GM23338 (cell line): ENCODE data around the gene KRT75. TPM values are rescaled to one million over a fixed set of nuclear protein-coding genes. Genes with fewer than 3 reads are reported as not detected.

Experiments used
- ATAC-seq: fragments of 200-7000 bp; cut with Tn5 transposase; 3 replicates; pipeline ENCODE4 v1.9.1; 2020
- DNase-seq: peaks from one replicate; pipeline ENCODE4 v3.0.0-alpha.2; 2015; ENCODE audit warnings: low spot score
- H2AFZ ChIP-seq: fragments of 200-600 bp; sonication (generic); 2 replicates; pipeline ENCODE4 v1.8.0; 2016; ENCODE audit warnings: antibody characterized with exemption, mild to moderate bottlenecking, moderate library complexity
- H3F3A ChIP-seq: fragments of 200-600 bp; sonication (generic); replicated peaks from 2 replicates; pipeline ENCODE4 v1.8.0; 2017; ENCODE audit warnings: antibody characterized with exemption, mixed run types, low read depth
- H3K27ac ChIP-seq: fragments of 200-600 bp; sonication (generic); 2 replicates; pipeline ENCODE4 v1.6.1; 2016; ENCODE audit warnings: low read depth
- H3K27me3 ChIP-seq: fragments of 200-600 bp; sonication (generic); 2 replicates; pipeline ENCODE4 v1.8.0; 2016; ENCODE audit warnings: mild to moderate bottlenecking, mixed run types, moderate library complexity; ENCODE audit not compliant: insufficient read depth
- H3K36me3 ChIP-seq: fragments of 200-600 bp; sonication (generic); 2 replicates; pipeline ENCODE4 v1.8.0; 2016; ENCODE audit warnings: mild to moderate bottlenecking; ENCODE audit not compliant: insufficient read depth
- H3K4me1 ChIP-seq: fragments of 200-600 bp; sonication (generic); 2 replicates; pipeline ENCODE4 v1.8.0; 2016; ENCODE audit warnings: mild to moderate bottlenecking, moderate library complexity; ENCODE audit not compliant: insufficient read depth
- H3K4me2 ChIP-seq: fragments of 200-600 bp; sonication (generic); 2 replicates; pipeline ENCODE4 v1.7.1; 2017; ENCODE audit warnings: mixed run types
- H3K4me3 ChIP-seq: fragments of 200-600 bp; sonication (generic); 2 replicates; pipeline ENCODE4 v1.6.1; 2016; ENCODE audit warnings: mixed run types
- H3K79me2 ChIP-seq: fragments of 200-600 bp; sonication (generic); replicated peaks from 2 replicates; pipeline ENCODE4 v1.8.0; 2017; ENCODE audit warnings: mild to moderate bottlenecking; ENCODE audit not compliant: insufficient read depth
- H3K9me2 ChIP-seq: fragments of 200-600 bp; sonication (generic); 2 replicates; pipeline ENCODE4 v1.8.0; 2017; ENCODE audit not compliant: insufficient read depth
- H4K20me1 ChIP-seq: fragments of 200-600 bp; sonication (generic); replicated peaks from 2 replicates; pipeline ENCODE4 v1.8.0; 2017; ENCODE audit warnings: mild to moderate bottlenecking; ENCODE audit not compliant: insufficient read depth
- H3K27ac Mint-ChIP-seq: 2 replicates; pipeline ENCODE4 v1.8.0; 2020; ENCODE audit warnings: inconsistent platforms, mild to moderate bottlenecking, moderate library complexity, mixed read lengths
- H3K27me3 Mint-ChIP-seq: 3 replicates; pipeline ENCODE4 v1.8.0; 2022; ENCODE audit warnings: low read depth, mild to moderate bottlenecking, moderate library complexity, mixed read lengths, inconsistent platforms; ENCODE audit not compliant: insufficient read depth, poor library complexity
- H3K36me3 Mint-ChIP-seq: 3 replicates; pipeline ENCODE4 v1.8.0; 2021; ENCODE audit warnings: low read depth, mild to moderate bottlenecking, inconsistent platforms, moderate library complexity, mixed read lengths
- H3K4me1 Mint-ChIP-seq: 3 replicates; pipeline ENCODE4 v1.8.0; 2020; ENCODE audit warnings: mild to moderate bottlenecking, inconsistent platforms, mixed read lengths
- H3K4me3 Mint-ChIP-seq: 3 replicates; pipeline ENCODE4 v1.8.0; 2021; ENCODE audit warnings: moderate library complexity, mild to moderate bottlenecking, inconsistent platforms, mixed read lengths
- H3K9me3 Mint-ChIP-seq: 3 replicates; pipeline ENCODE4 v1.8.0; 2020; ENCODE audit warnings: moderate library complexity, mild to moderate bottlenecking, inconsistent platforms, mixed read lengths
- ETS1 ChIP-seq: IDR thresholded peaks from 2 replicates; pipeline ENCODE4 v1.6.1; 2016; ENCODE audit warnings: antibody characterized with exemption
- EZH2 ChIP-seq: fragments of 200-600 bp; sonication (generic); IDR thresholded peaks from one replicate; pipeline ENCODE4 v1.8.0; 2017; ENCODE audit warnings: antibody characterized with exemption, mild to moderate bottlenecking, low read depth; ENCODE audit not compliant: unreplicated experiment
- JUNB ChIP-seq: IDR thresholded peaks from one replicate; pipeline ENCODE4 v1.6.1; 2016; ENCODE audit warnings: antibody characterized with exemption; ENCODE audit not compliant: unreplicated experiment
- NANOG ChIP-seq: IDR thresholded peaks from 2 replicates; pipeline ENCODE4 v1.6.1; 2016; ENCODE audit warnings: antibody characterized with exemption, borderline replicate concordance
- STAT1 ChIP-seq: IDR thresholded peaks from one replicate; pipeline ENCODE4 v1.6.1; 2016; ENCODE audit warnings: antibody characterized with exemption; ENCODE audit not compliant: unreplicated experiment
- ZNF331 ChIP-seq: fragments of 250-450 bp; sonication (Bioruptor Pico); IDR thresholded peaks from 2 replicates; pipeline ENCODE4 v1.5.0; 2020; ENCODE audit warnings: low read depth, mild to moderate bottlenecking, moderate library complexity
- polyA plus RNA-seq: library from polyadenylated mRNA; unstranded; fragments of >200 nt; fragmentation: Nextera tagmentation; extraction: Ambion mirVana; gene quantifications from 2 replicates; pipeline ENCODE4 v1.2.1, GENCODE V29; 2016
- total RNA-seq: library from RNA; depleted of rRNA; stranded (reverse); fragments of >200 nt; shearing (Covaris generic); gene quantifications from 2 replicates; pipeline ENCODE4 v1.2.3, GENCODE V29; 2014
- TF ChIP-seq, protein P1 (sequence below), 2 experiments: fragments of 200-600 bp in 1 of 2; sonication (generic) in 1 of 2; conservative IDR thresholded peaks; 2 replicates each; pipeline versions ENCODE4 v1.5.1 to v1.6.1; 2016 to 2017; ENCODE audit warnings: antibody characterized with exemption in 2 of 2, low read depth in 2 of 2, mild to moderate bottlenecking in 2 of 2, moderate library complexity in 1 of 2
- TF ChIP-seq, protein P2 (sequence below): fragments of 250-450 bp; sonication (Bioruptor Pico); IDR thresholded peaks from 2 replicates; pipeline ENCODE4 v1.5.0; 2020; ENCODE audit warnings: mild to moderate bottlenecking, moderate library complexity

Gene KRT75
- total and polyA plus RNA-seq, 2 experiments from 2014 or later: not detected

- H3K4me1 ChIP-seq: no peaks in the 10 kb centered on the region
- H3K27me3 ChIP-seq: no peaks in the 10 kb centered on the region
- H3K27ac ChIP-seq: no peak overlapping the region
- no peak overlapping the region for H2AFZ ChIP-seq
- Mint-ChIP-seq H3K36me3 (no peaks in the 10 kb centered on the region), H3K27me3 (peaks cover 3% of the 10 kb centered on the region), H3K4me3 (no peak overlapping the region), H3K27ac (no peak overlapping the region), H3K4me1 (peaks cover 4% of the 10 kb centered on the region), H3K9me3 (no peaks in the 10 kb centered on the region; the same call in 1 of the 3 replicates)
- H4K20me1 ChIP-seq: no peaks in the 10 kb centered on the region
- H3K79me2 ChIP-seq: no peaks in the 10 kb centered on the region
- no peak for TF ChIP-seq ZNF331
- no peak for TF ChIP-seq JUNB
- TF ChIP-seq EZH2: no peak
- no peak for TF ChIP-seq ETS1
- TF ChIP-seq, protein P1, sequence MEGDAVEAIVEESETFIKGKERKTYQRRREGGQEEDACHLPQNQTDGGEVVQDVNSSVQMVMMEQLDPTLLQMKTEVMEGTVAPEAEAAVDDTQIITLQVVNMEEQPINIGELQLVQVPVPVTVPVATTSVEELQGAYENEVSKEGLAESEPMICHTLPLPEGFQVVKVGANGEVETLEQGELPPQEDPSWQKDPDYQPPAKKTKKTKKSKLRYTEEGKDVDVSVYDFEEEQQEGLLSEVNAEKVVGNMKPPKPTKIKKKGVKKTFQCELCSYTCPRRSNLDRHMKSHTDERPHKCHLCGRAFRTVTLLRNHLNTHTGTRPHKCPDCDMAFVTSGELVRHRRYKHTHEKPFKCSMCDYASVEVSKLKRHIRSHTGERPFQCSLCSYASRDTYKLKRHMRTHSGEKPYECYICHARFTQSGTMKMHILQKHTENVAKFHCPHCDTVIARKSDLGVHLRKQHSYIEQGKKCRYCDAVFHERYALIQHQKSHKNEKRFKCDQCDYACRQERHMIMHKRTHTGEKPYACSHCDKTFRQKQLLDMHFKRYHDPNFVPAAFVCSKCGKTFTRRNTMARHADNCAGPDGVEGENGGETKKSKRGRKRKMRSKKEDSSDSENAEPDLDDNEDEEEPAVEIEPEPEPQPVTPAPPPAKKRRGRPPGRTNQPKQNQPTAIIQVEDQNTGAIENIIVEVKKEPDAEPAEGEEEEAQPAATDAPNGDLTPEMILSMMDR (conservative IDR thresholded peaks at IDR 0.05; ENCODE audit: low read depth in 2 of 2): no peak
- TF ChIP-seq STAT1: no peak
- no peak for TF ChIP-seq NANOG
- TF ChIP-seq, protein P2, sequence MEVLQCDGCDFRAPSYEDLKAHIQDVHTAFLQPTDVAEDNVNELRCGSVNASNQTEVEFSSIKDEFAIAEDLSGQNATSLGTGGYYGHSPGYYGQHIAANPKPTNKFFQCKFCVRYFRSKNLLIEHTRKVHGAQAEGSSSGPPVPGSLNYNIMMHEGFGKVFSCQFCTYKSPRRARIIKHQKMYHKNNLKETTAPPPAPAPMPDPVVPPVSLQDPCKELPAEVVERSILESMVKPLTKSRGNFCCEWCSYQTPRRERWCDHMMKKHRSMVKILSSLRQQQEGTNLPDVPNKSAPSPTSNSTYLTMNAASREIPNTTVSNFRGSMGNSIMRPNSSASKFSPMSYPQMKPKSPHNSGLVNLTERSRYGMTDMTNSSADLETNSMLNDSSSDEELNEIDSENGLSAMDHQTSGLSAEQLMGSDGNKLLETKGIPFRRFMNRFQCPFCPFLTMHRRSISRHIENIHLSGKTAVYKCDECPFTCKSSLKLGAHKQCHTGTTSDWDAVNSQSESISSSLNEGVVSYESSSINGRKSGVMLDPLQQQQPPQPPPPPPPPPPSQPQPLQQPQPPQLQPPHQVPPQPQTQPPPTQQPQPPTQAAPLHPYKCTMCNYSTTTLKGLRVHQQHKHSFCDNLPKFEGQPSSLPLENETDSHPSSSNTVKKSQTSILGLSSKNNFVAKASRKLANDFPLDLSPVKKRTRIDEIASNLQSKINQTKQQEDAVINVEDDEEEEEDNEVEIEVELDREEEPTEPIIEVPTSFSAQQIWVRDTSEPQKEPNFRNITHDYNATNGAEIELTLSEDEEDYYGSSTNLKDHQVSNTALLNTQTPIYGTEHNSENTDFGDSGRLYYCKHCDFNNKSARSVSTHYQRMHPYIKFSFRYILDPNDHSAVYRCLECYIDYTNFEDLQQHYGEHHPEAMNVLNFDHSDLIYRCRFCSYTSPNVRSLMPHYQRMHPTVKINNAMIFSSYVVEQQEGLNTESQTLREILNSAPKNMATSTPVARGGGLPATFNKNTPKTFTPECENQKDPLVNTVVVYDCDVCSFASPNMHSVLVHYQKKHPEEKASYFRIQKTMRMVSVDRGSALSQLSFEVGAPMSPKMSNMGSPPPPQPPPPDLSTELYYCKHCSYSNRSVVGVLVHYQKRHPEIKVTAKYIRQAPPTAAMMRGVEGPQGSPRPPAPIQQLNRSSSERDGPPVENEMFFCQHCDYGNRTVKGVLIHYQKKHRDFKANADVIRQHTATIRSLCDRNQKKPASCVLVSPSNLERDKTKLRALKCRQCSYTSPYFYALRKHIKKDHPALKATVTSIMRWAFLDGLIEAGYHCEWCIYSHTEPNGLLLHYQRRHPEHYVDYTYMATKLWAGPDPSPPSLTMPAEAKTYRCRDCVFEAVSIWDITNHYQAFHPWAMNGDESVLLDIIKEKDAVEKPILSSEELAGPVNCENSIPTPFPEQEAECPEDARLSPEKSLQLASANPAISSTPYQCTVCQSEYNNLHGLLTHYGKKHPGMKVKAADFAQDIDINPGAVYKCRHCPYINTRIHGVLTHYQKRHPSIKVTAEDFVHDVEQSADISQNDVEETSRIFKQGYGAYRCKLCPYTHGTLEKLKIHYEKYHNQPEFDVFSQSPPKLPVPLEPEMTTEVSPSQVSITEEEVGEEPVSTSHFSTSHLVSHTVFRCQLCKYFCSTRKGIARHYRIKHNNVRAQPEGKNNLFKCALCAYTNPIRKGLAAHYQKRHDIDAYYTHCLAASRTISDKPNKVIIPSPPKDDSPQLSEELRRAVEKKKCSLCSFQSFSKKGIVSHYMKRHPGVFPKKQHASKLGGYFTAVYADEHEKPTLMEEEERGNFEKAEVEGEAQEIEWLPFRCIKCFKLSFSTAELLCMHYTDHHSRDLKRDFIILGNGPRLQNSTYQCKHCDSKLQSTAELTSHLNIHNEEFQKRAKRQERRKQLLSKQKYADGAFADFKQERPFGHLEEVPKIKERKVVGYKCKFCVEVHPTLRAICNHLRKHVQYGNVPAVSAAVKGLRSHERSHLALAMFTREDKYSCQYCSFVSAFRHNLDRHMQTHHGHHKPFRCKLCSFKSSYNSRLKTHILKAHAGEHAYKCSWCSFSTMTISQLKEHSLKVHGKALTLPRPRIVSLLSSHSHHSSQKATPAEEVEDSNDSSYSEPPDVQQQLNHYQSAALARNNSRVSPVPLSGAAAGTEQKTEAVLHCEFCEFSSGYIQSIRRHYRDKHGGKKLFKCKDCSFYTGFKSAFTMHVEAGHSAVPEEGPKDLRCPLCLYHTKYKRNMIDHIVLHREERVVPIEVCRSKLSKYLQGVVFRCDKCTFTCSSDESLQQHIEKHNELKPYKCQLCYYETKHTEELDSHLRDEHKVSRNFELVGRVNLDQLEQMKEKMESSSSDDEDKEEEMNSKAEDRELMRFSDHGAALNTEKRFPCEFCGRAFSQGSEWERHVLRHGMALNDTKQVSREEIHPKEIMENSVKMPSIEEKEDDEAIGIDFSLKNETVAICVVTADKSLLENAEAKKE: no peak
- DNase-seq (no peak), ATAC-seq (no peak)
- peaks cover 13% of the 10 kb centered on the region for H3K9me2 ChIP-seq
- no peak overlapping the region for H3K4me3 ChIP-seq
- H3K4me2 ChIP-seq: no peak overlapping the region
- no peaks in the 10 kb centered on the region for H3K36me3 ChIP-seq
- H3F3A ChIP-seq: no peaks in the 10 kb centered on the region
Measured at GRCh38 chr12:52436828-52437474, 2.8 kb upstream of the KRT75 start.
